ENCODE data around the gene TXNRD2. TPM values are rescaled to one million over a fixed set of nuclear protein-coding genes. Genes with fewer than 3 reads are reported as not detected.

The TXNRD2 gene
- total RNA-seq, 4 donors from 2014 or later, result 8.4 to 33.2 (median 15.7) TPM

DNA sequence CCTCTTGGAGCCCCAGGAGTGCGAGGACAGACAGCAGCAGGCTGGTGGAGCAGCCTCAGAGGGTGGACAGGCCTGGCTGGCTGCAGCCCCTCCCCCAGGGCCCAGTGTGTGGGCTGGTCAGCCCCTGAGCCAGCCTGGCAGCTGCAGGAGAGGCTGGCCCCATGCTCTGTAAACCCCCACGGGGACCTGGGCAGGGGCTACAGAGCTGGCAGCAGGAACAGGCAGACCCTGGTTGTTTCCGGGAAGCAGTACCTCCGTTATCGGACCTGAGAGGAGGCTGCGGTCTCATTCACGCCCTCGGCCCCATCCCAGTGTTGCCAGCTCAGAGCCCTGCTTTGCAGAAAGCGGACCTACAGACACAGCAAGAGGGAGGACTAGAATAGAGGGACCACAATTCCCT is 38.6 kb downstream of the TXNRD2 start:
- DNase-seq (ENCODE audit: low spot score in 2 of 2), result no peak
- H3K4me3 ChIP-seq, result no peak overlapping the region
- H3K36me3 ChIP-seq, result peaks cover 30% of the 10 kb centered on the region
- TF ChIP-seq EP300 (IDR thresholded peaks at IDR 0.05) (no peak), POLR2A (IDR thresholded peaks at IDR 0.05) (no peak), POLR2AphosphoS5 (IDR thresholded peaks at IDR 0.05) (no peak)
- TF ChIP-seq, protein P1, sequence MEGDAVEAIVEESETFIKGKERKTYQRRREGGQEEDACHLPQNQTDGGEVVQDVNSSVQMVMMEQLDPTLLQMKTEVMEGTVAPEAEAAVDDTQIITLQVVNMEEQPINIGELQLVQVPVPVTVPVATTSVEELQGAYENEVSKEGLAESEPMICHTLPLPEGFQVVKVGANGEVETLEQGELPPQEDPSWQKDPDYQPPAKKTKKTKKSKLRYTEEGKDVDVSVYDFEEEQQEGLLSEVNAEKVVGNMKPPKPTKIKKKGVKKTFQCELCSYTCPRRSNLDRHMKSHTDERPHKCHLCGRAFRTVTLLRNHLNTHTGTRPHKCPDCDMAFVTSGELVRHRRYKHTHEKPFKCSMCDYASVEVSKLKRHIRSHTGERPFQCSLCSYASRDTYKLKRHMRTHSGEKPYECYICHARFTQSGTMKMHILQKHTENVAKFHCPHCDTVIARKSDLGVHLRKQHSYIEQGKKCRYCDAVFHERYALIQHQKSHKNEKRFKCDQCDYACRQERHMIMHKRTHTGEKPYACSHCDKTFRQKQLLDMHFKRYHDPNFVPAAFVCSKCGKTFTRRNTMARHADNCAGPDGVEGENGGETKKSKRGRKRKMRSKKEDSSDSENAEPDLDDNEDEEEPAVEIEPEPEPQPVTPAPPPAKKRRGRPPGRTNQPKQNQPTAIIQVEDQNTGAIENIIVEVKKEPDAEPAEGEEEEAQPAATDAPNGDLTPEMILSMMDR (IDR thresholded peaks at IDR 0.05), result no peak
- no peaks in the 10 kb centered on the region for H3K9me3 ChIP-seq
- H3K27ac ChIP-seq, result no peak overlapping the region
- peaks cover 3% of the 10 kb centered on the region for H3K4me1 ChIP-seq
- WGBS, result 90% methylated on average over 6 of the region's 9 CpGs
- no peaks in the 10 kb centered on the region for H3K27me3 ChIP-seq

DNA sequence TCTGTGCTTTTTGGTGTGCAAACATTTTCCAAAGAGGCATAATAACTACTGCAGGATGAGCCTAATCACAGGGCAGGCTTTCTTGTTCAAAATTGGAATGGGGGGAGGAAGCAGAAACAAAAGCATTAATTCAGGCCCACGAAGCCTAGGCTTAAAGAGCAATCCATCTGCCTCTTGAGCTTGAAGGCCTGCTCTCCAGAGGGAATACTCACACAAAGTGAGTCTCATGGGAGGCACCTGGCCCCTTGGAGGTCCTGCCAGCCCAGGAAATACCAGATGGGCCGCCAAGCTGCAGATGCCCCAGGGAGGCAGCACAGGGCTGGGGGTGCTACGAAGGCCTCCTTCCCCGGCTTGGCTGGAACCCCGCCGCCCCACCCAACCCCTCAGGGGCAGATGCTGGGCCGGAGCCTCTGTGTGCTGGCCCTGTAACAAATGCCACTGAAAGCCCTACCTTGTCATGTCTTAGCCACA is 39.3 kb downstream of the TXNRD2 start:
- no peak for TF ChIP-seq POLR2A (IDR thresholded peaks at IDR 0.05)
- no peak for TF ChIP-seq POLR2AphosphoS5 (IDR thresholded peaks at IDR 0.05)
- no peak for TF ChIP-seq EP300 (IDR thresholded peaks at IDR 0.05)
- TF ChIP-seq, protein P1 (IDR thresholded peaks at IDR 0.05), result no peak
- DNase-seq (ENCODE audit: low spot score in 2 of 2), result no peak
- H3K4me3 ChIP-seq, result no peak overlapping the region
- no peaks in the 10 kb centered on the region for H3K27me3 ChIP-seq
- H3K27ac ChIP-seq, result no peak overlapping the region
- H3K4me1 ChIP-seq, result peaks cover 3% of the 10 kb centered on the region
- no peaks in the 10 kb centered on the region for H3K9me3 ChIP-seq
- 48% methylated on average over 3 of the region's 7 CpGs for WGBS
- peaks cover 32% of the 10 kb centered on the region for H3K36me3 ChIP-seq

DNA sequence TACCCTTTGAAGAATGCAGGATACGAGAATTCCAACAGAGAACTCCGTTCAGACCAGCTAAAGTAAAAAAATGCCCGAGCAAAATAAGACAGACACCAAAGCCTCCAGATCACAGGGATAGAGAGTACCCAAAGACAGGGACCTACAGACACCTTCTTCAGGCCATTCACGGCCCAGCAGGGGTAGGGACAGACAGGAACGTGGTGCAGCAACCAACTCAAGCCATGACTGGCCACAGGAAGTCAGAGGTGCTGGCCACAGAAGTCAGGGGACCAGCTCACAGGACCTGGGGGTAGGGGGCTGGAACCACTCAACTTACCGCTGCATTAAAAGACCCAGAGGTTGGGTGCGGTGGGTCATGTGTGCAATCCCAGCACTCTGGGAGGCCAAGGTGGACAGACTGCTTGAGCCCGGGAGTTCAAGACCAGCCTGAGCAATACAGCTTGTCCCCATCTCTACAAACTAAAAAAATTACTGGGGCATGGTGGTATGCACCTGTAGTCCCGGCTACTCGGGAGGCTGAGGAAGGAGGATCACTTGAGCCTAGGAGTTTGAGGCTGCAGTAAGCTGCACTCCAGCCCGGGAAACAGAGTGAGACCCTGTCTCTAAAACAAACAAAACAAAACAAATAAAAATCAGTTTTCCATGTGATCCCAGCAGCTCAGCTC is 39.9 kb downstream of the TXNRD2 start:
- no peak for DNase-seq (ENCODE audit: low spot score in 2 of 2)
- no peak overlapping the region for H3K27ac ChIP-seq
- TF ChIP-seq POLR2AphosphoS5 (IDR thresholded peaks at IDR 0.05) (no peak), EP300 (IDR thresholded peaks at IDR 0.05) (no peak), POLR2A (IDR thresholded peaks at IDR 0.05) (no peak)
- TF ChIP-seq, protein P1 (IDR thresholded peaks at IDR 0.05), result no peak
- WGBS, result 89% methylated on average over 10 of the region's 11 CpGs
- H3K4me3 ChIP-seq, result no peak overlapping the region
- H3K9me3 ChIP-seq, result no peaks in the 10 kb centered on the region
- H3K27me3 ChIP-seq, result no peaks in the 10 kb centered on the region
- peaks cover 29% of the 10 kb centered on the region for H3K36me3 ChIP-seq
- peaks cover 3% of the 10 kb centered on the region for H3K4me1 ChIP-seq

DNA sequence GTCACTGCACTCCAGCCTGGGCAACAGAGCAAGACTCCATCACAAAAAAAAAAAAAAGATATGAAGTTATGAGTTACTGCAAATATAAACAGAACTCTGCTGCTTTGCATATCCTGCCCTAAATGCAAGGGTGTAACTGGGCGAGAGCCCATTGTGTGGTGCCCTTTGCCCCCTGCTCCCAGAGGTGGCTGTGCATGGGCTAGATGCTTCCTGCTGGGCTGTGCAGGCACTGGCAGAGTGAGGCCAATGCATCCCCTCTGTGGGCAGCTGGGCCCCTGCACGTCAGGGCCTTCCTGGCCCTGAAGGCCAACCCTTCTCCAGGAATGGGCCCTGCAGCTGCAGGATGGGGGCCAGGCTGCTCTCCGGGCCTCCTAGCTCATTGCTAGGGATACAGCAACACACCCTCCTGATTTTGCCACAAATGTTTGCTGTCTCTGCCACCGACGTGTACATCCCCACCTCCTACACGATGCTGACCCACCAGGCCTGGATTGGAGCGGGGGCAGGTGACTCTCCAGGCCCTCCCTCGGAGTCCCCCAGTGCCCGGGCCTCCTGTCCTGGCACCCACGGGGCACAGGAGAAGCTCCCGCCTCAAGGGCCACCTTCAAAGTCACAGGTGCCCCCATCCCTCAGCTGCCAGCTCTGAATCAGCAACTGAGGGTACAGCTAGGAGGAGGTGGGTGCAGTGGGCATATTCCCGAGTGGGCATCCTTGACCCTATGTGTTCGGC is 40.7 kb downstream of the TXNRD2 start:
- 82% methylated on average over 9 of the region's 13 CpGs for WGBS
- Histone ChIP-seq H3K4me1 (peaks cover 3% of the 10 kb centered on the region), H3K27me3 (no peaks in the 10 kb centered on the region), H3K9me3 (no peaks in the 10 kb centered on the region), H3K36me3 (peaks cover 29% of the 10 kb centered on the region), H3K27ac (no peak overlapping the region), H3K4me3 (no peak overlapping the region)
- TF ChIP-seq EP300 (IDR thresholded peaks at IDR 0.05) (no peak), POLR2A (IDR thresholded peaks at IDR 0.05) (no peak), POLR2AphosphoS5 (IDR thresholded peaks at IDR 0.05) (no peak)
- TF ChIP-seq, protein P1 (IDR thresholded peaks at IDR 0.05), result no peak
- DNase-seq (ENCODE audit: low spot score in 2 of 2), result no peak
